Ascending aorta (tissue), 2 donors: ENCODE results near the gene FAM20A. TPM values are rescaled to one million over a fixed set of nuclear protein-coding genes. Genes with fewer than 3 reads are reported as not detected.

Source experiments
- DNase-seq, 2 donors: peaks; one replicate each; pipeline ENCODE4 v3.0.0-alpha.2; 2019; ENCODE audit warnings: low spot score in 2 of 2
- H3K27ac ChIP-seq, 2 donors: fragments of 200-600 bp; sonication (generic); one replicate each; pipeline ENCODE4 v1.5.1; 2016 to 2017; ENCODE audit warnings: mild to moderate bottlenecking in 1 of 2
- H3K27me3 ChIP-seq: fragments of 200-600 bp; sonication (generic); one replicate; pipeline ENCODE4 v1.5.1; 2017
- H3K36me3 ChIP-seq, 2 donors: fragments of 200-600 bp; sonication (generic); one replicate each; pipeline ENCODE4 v1.5.1; 2016
- H3K4me1 ChIP-seq, 2 donors: fragments of 200-600 bp; sonication (generic); one replicate each; pipeline ENCODE4 v1.5.1; 2016 to 2017; ENCODE audit warnings: mild to moderate bottlenecking in 1 of 2
- H3K4me3 ChIP-seq, 2 donors: fragments of 200-600 bp; sonication (generic); one replicate each; pipeline ENCODE4 v1.5.1; 2016 to 2017; ENCODE audit warnings: mild to moderate bottlenecking in 1 of 2
- H3K9me3 ChIP-seq, 2 donors: fragments of 200-600 bp; sonication (generic); one replicate each; pipeline ENCODE4 v1.5.1; 2016
- intact Hi-C: fragments of 100-400 bp; cut with DNase I; formaldehyde crosslinking; loops from one replicate; pipeline ENCODE4 v1.15.1; 2023
- total RNA-seq: library from RNA; depleted of rRNA; stranded (reverse); fragments of >200 nt; gene quantifications from one replicate; pipeline ENCODE4 v1.1.0, GENCODE V29; 2016
- TF ChIP-seq, protein P1 (sequence below), 3 experiments: fragments of 200-600 bp in 2 of 3; fragments of 450-650 bp in 1 of 3; sonication (generic) in 2 of 3; IDR thresholded peaks; one replicate each; pipeline ENCODE4 v1.5.1; 2016 to 2019; ENCODE audit warnings: antibody characterized with exemption in 3 of 3, mild to moderate bottlenecking in 1 of 3, moderate library complexity in 1 of 3

Gene FAM20A
- total RNA-seq, 1 donor from 2014 or later = 60.0 TPM

DNA sequence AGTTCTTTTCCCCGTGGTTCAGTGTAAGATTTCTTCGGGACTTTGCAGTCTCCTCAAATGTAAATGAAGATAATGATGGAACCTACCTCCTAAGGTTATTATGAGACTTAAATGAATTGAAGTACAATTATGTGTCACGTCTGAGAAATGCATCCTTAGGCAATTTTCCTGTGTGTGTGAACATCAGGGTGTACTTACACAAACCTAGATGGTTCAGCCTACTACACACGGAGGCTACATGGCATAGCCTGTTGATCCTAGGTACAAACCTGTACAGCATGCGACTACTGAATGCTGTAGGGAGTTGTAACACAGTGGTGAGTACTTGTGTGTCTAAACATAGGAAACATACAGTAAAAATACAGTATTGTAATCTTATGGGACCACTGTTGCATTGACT lies 1.1 kb upstream of the FAM20A start:
- DNase-seq = no peak
- intact Hi-C loops = no loop called here
- Histone ChIP-seq H3K36me3 (no peaks in the 10 kb centered on the region), H3K27ac (no peak overlapping the region), H3K4me3 (no peak overlapping the region), H3K9me3 (no peaks in the 10 kb centered on the region), H3K4me1 (peaks cover 4 to 8% of the 10 kb centered on the region in 2 donors), H3K27me3 (no peaks in the 10 kb centered on the region)
- TF ChIP-seq, protein P1, sequence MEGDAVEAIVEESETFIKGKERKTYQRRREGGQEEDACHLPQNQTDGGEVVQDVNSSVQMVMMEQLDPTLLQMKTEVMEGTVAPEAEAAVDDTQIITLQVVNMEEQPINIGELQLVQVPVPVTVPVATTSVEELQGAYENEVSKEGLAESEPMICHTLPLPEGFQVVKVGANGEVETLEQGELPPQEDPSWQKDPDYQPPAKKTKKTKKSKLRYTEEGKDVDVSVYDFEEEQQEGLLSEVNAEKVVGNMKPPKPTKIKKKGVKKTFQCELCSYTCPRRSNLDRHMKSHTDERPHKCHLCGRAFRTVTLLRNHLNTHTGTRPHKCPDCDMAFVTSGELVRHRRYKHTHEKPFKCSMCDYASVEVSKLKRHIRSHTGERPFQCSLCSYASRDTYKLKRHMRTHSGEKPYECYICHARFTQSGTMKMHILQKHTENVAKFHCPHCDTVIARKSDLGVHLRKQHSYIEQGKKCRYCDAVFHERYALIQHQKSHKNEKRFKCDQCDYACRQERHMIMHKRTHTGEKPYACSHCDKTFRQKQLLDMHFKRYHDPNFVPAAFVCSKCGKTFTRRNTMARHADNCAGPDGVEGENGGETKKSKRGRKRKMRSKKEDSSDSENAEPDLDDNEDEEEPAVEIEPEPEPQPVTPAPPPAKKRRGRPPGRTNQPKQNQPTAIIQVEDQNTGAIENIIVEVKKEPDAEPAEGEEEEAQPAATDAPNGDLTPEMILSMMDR (IDR thresholded peaks at IDR 0.05) = no peak

DNA sequence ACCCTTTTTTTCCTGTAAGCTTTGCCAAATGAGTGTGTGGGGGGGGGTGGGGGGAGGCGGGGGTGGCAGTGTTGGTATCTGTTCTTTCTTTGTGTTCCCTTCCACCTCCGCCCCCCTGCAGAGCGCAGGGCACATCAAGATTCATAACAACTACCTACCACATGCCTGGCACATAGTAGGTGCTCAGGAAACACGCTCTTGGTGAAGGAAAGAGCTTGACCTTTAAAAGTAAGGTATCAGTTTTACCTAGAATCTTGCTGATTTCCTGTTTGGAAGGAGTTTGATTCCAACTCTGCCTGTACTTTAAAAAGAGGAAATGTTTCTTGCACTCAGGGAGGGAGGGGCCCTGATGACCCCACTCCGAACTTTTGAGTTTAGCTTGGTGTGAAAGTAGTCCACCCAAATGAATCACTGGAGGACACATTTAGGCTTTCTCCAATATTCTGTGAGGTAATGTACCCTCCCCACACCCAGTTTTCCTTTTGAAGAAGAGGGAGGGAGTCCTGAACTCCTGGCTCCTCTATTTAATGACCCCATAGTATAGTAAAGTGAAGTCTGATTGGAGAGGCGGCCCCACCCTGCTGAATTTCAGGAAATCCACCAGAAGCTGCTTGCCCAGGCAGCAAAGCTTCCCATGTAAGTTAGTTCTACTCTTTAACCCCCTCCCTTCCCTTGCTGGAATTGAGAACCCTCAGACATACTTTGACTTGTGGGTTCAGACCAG lies 560 bp upstream of the FAM20A start:
- TF ChIP-seq, protein P1 (IDR thresholded peaks at IDR 0.05) = no peak
- DNase-seq = no peak
- peak overlapping the region; percentile 17 to 55 for H3K27ac ChIP-seq
- H3K27me3 ChIP-seq = no peaks in the 10 kb centered on the region
- intact Hi-C loops = no loop called here
- peak overlapping the region; percentile 67 to 81 for H3K4me3 ChIP-seq
- H3K9me3 ChIP-seq = no peaks in the 10 kb centered on the region
- no peaks in the 10 kb centered on the region for H3K36me3 ChIP-seq
- peaks cover 4 to 8% of the 10 kb centered on the region in 2 donors for H3K4me1 ChIP-seq

DNA sequence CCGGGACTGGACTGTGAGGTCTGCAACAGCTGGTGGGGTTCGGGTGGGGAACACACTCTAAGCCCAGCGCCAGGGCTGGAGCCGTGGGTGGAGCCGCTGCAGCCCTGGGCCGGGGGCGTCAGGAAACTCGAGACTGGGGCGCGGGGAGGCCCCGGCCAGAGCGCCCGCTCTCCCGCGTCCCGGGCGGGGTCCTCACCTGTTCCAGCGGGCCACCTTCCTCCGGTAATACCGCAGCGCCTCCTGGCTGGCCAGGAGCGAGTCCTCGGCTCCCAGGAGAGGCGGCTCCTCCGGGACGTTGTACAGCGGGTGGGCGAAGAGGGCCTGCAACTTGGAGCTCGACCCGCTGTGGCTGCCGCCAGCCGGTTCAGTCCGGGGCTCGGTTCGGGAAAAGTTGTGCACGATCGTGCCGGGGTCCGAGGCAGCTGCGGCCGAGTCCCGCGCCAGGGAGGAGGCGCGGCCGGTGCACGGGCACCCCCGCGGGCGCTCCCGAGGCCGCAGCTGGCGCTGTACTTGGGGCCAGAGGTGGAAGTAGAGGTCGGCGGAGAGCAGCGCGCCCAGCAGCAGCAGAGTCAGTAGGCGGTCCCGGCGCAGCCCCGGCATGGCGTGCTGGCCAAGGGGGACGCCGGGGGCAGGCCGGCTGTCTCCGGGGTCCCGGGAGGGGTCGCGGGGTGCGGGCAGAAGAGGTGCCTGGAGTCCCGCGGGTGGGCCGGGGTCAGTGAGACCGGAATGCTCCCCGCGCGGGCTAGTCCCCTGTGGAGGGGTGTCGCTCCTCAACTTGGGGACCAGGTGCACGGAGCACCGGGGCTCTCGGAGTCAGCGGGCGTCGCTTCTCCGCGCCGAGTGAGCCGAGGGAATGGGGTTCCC lies 868 bp downstream of the FAM20A start:
- intact Hi-C loops = no loop called here
- Histone ChIP-seq H3K4me1 (peaks cover 4 to 15% of the 10 kb centered on the region in 2 donors), H3K4me3 (peak overlapping the region; percentile 67 to 81), H3K27ac (peak overlapping the region; percentile 22 to 55), H3K27me3 (no peaks in the 10 kb centered on the region), H3K9me3 (no peaks in the 10 kb centered on the region), H3K36me3 (no peaks in the 10 kb centered on the region)
- TF ChIP-seq, protein P1 (IDR thresholded peaks at IDR 0.05) = no peak
- no peak for DNase-seq

DNA sequence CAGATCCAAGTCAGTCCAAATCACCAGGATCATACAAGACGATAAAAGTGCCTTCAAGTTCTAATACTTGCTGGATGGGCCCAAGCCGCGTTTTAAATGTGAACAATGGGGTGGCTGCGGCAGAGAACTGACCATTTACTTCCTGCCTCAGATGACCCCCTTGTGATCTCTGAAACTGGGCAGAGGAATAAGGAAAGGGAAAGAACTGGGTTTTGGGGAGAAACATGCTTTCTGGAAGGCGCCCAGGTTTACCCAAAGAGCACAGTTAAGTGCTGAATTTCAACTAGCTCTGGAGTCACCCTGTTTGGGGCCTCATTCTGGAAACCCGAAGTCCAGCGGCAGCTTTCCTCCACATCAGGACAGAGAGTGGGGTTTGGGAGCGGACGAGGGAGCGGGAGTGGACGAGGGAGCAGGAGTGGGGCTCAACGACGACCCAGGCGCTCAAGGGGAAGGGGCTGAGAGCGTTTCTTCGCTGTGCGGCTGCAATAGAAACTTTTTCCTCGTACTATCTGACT lies 1.6 kb downstream of the FAM20A start:
- no peak for DNase-seq
- intact Hi-C loops = no loop called here
- Histone ChIP-seq H3K36me3 (no peaks in the 10 kb centered on the region), H3K27me3 (no peaks in the 10 kb centered on the region), H3K27ac (peak overlapping the region; percentile 22 to 55), H3K4me3 (peak overlapping the region; percentile 67 to 81), H3K4me1 (peaks cover 4 to 19% of the 10 kb centered on the region in 2 donors), H3K9me3 (no peaks in the 10 kb centered on the region)
- TF ChIP-seq, protein P1 (IDR thresholded peaks at IDR 0.05) = no peak

DNA sequence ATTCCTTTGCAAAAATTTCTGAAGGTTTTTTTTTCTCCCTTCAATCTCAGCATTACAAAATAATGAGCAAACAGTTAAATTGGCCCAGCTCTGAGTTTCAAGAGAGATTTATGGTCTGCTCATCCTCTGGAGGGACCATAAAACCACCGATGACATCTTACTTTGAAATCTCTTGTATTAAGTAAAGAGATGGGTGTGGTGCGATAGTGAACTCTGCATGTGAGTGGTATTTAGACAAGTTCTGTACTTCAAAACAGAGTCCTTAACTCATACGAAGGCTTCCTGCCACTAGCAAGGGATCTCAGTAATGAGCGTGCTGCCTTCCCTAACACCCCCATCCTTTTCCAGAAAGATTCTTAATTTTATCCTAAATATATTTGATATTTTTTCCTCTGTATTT lies 2.1 kb downstream of the FAM20A start:
- intact Hi-C loops = no loop called here
- TF ChIP-seq, protein P1 (IDR thresholded peaks at IDR 0.05) = no peak

More for the DNA sequence above, 2.1 kb downstream of the FAM20A start:
- Histone ChIP-seq H3K4me3 (peak overlapping the region in 1 of 2 donors; percentile 81), H3K4me1 (peaks cover 4 to 19% of the 10 kb centered on the region in 2 donors), H3K27ac (no peak overlapping the region), H3K36me3 (no peaks in the 10 kb centered on the region), H3K27me3 (no peaks in the 10 kb centered on the region), H3K9me3 (no peaks in the 10 kb centered on the region)
- DNase-seq = no peak
